ENCODE measurements around the gene ZNF609. TPM values are rescaled to one million over a fixed set of nuclear protein-coding genes. Genes with fewer than 3 reads are reported as not detected.

ZNF609 gene
- total and polyA plus RNA-seq, 2 of the 13 experiments (the other 11 are each of a cell fraction or from before 2014, with no cell fraction given), result 8.9 to 9.9 TPM

- no peak for ATAC-seq
- in situ Hi-C loops (cut with HindIII; ENCODE audit: extremely low pct_ligation_motif_present, low pct_unique_long_range_greater_than_20kb), result no loop called here
- POLR2A ChIA-PET, result no interaction called here
- Histone ChIP-seq H4K20me1 (ENCODE audit: insufficient read depth, low read length) (no peaks in the 10 kb centered on the region), H3K4me2 (ENCODE audit: low read depth, low read length) (no peak overlapping the region), H3K36me3 (replicated peaks in 1 of 2; ENCODE audit: control insufficient read depth in 1 of 2, insufficient read depth in 2 of 2, low read length in 2 of 2) (peaks cover 0 to 8% of the 10 kb centered on the region in 2 experiments; a peak in 3 of 5 replicates), H2AFZ (ENCODE audit: low read length) (no peak overlapping the region), H3K79me2 (ENCODE audit: insufficient read depth, low read length) (peaks cover 39% of the 10 kb centered on the region), H3K27me3 (ENCODE audit: control insufficient read depth in 1 of 2, insufficient read depth in 2 of 2, low read length in 2 of 2) (no peaks in the 10 kb centered on the region), H3K27ac (ENCODE audit: extremely low read length, insufficient read depth, low read length) (no peak overlapping the region), H3K9me3 (ENCODE audit: low read length) (no peaks in the 10 kb centered on the region), H3K9ac (ENCODE audit: insufficient read depth, low read depth, low read length) (no peak overlapping the region), H3K4me1 (ENCODE audit: insufficient read depth, low read length) (peaks cover 10% of the 10 kb centered on the region), H3K4me3 (replicated peaks in 1 of 3; ENCODE audit: insufficient read depth in 1 of 3, low read depth in 2 of 3, low read length in 3 of 3) (no peak overlapping the region)
- CTCF ChIA-PET (ENCODE audit: low intra/inter-chr PET ratio, low total read pairs), result no interaction called here
- intact Hi-C loops (cut with micrococcal nuclease; ENCODE audit: unreplicated experiment), result no loop called here
- TF ChIP-seq HINFP (CRISPR knock-in tag; IDR thresholded peaks at IDR 0.05; ENCODE audit: low read depth) (no peak), ZNF121 (CRISPR knock-in tag; IDR thresholded peaks at IDR 0.05) (peak; percentile 56; the same call in 1 of the 2 replicates), ZNF597 (CRISPR knock-in tag; IDR thresholded peaks at IDR 0.05) (no peak)
- no peak for DNase-seq (ENCODE audit: low spot score)
- WGBS (ENCODE audit: low lambda C conversion rate), result 94% methylated on average over 3 of the region's 3 CpGs
- FAIRE-seq, result no peak
- no TSS peak for BruUV-seq (replicated peaks)
These were observed 53.4 kb downstream of the ZNF609 start for GRCh38 chr15:64513823-64514222.

DNA sequence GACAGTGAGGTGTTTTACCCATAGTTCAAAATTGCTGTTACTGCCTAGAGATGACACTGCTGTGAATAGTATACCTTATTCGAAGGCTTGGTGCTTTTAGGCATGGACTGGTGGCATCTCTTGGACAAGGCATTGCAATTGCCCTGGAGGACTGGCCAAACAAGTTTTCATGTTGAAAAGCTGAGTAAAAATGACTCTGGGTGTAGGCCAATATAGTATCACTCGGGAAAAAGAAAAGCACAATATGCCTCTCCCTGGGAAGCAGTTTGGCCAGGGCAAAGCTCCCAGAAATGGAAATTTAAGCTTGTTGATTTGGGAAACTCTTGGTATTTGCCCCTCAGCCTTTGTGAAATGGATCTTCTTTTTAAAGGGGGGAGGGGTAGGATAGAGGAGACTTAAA, 54.8 kb downstream of the ZNF609 start:
- Histone ChIP-seq H3K27ac (ENCODE audit: extremely low read length, insufficient read depth, low read length) (no peak overlapping the region), H3K79me2 (ENCODE audit: insufficient read depth, low read length) (peaks cover 39% of the 10 kb centered on the region), H2AFZ (ENCODE audit: low read length) (no peak overlapping the region), H3K27me3 (ENCODE audit: control insufficient read depth in 1 of 2, insufficient read depth in 2 of 2, low read length in 2 of 2) (no peaks in the 10 kb centered on the region), H3K9me3 (ENCODE audit: low read length) (no peaks in the 10 kb centered on the region), H3K36me3 (replicated peaks in 1 of 2; ENCODE audit: control insufficient read depth in 1 of 2, insufficient read depth in 2 of 2, low read length in 2 of 2) (peaks cover 0 to 8% of the 10 kb centered on the region in 2 experiments; a peak in 3 of 5 replicates), H3K9ac (ENCODE audit: insufficient read depth, low read depth, low read length) (no peak overlapping the region), H3K4me1 (ENCODE audit: insufficient read depth, low read length) (peaks cover 9% of the 10 kb centered on the region; the same call in 1 of the 2 replicates), H3K4me2 (ENCODE audit: low read depth, low read length) (no peak overlapping the region), H4K20me1 (ENCODE audit: insufficient read depth, low read length) (no peaks in the 10 kb centered on the region), H3K4me3 (replicated peaks in 1 of 3; ENCODE audit: insufficient read depth in 1 of 3, low read depth in 2 of 3, low read length in 3 of 3) (no peak overlapping the region)
- DNase-seq (ENCODE audit: low spot score), result no peak
- 100% methylated on average over 2 of the region's 2 CpGs for WGBS (ENCODE audit: low lambda C conversion rate)
- no peak for ATAC-seq
- intact Hi-C loops (cut with micrococcal nuclease; ENCODE audit: unreplicated experiment), result no loop called here
- ChIA-PET POLR2A (no interaction called here), CTCF (ENCODE audit: low intra/inter-chr PET ratio, low total read pairs) (no interaction called here)
- FAIRE-seq, result no peak
- in situ Hi-C loops (cut with HindIII; ENCODE audit: extremely low pct_ligation_motif_present, low pct_unique_long_range_greater_than_20kb), result no loop called here
- no TSS peak for BruUV-seq (replicated peaks)
- no peak for TF ChIP-seq NPAS2 (CRISPR knock-in tag; IDR thresholded peaks at IDR 0.05; ENCODE audit: borderline replicate concordance)
- TF ChIP-seq SYNCRIP (IDR thresholded peaks at IDR 0.05; ENCODE audit: insufficient read depth, low read depth, low read length), result no peak
- no peak for TF ChIP-seq KLF6 (CRISPR knock-in tag; IDR thresholded peaks at IDR 0.05)
- TF ChIP-seq NFRKB (IDR thresholded peaks at IDR 0.05), result no peak
- no peak for TF ChIP-seq ZNF691 (CRISPR knock-in tag; IDR thresholded peaks at IDR 0.05; ENCODE audit: borderline replicate concordance, low read depth)
- no peak for TF ChIP-seq SMYD3 (CRISPR knock-in tag; IDR thresholded peaks at IDR 0.05)
- TF ChIP-seq ZMYM4 (CRISPR knock-in tag; IDR thresholded peaks at IDR 0.05), result no peak
- TF ChIP-seq CEBPG (CRISPR knock-in tag; IDR thresholded peaks at IDR 0.05), result no peak
- no peak for TF ChIP-seq ELF1 (CRISPR knock-in tag; IDR thresholded peaks at IDR 0.05)
- TF ChIP-seq, protein P1, sequence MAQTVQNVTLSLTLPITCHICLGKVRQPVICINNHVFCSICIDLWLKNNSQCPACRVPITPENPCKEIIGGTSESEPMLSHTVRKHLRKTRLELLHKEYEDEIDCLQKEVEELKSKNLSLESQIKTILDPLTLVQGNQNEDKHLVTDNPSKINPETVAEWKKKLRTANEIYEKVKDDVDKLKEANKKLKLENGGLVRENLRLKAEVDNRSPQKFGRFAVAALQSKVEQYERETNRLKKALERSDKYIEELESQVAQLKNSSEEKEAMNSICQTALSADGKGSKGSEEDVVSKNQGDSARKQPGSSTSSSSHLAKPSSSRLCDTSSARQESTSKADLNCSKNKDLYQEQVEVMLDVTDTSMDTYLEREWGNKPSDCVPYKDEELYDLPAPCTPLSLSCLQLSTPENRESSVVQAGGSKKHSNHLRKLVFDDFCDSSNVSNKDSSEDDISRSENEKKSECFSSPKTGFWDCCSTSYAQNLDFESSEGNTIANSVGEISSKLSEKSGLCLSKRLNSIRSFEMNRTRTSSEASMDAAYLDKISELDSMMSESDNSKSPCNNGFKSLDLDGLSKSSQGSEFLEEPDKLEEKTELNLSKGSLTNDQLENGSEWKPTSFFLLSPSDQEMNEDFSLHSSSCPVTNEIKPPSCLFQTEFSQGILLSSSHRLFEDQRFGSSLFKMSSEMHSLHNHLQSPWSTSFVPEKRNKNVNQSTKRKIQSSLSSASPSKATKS (CRISPR knock-in tag; IDR thresholded peaks at IDR 0.05), result no peak
- TF ChIP-seq TEAD3 (CRISPR knock-in tag; optimal IDR thresholded peaks at IDR 0.05; ENCODE audit: borderline replicate concordance), result no peak
- TF ChIP-seq ZNF780A (CRISPR knock-in tag; IDR thresholded peaks at IDR 0.05), result no peak
